Left lobe of liver (tissue), 2 donors: Measurements from ENCODE around the gene FRMPD4. TPM values are rescaled to one million over a fixed set of nuclear protein-coding genes. Genes with fewer than 3 reads are reported as not detected.
"Not testable (repeated sequence)": the region's sequence is repeated elsewhere in the genome, so short reads cannot be mapped to it uniquely, and the experiment has no call there.

ENCODE experiments used
- ATAC-seq: fragments of 200-7000 bp; cut with Tn5 transposase; one replicate; pipeline ENCODE4 v1.9.1; 2020; ENCODE audit warnings: mild to moderate bottlenecking, moderate library complexity
- DNase-seq: peaks from one replicate; pipeline ENCODE4 v3.0.0-alpha.2; 2020; ENCODE audit warnings: low spot score
- total RNA-seq: library from RNA; stranded (reverse); gene quantifications from one replicate; pipeline ENCODE4 v1.2.1, GENCODE V29; 2021
- donor health status: DM: no; HTN: no; CAD: no; lungs with moderate emphysema.
- donor health status: DM: no; HTN: yes; CAD: no.

FRMPD4 gene
- total RNA-seq, 1 donor from 2014 or later: not detected

DNA sequence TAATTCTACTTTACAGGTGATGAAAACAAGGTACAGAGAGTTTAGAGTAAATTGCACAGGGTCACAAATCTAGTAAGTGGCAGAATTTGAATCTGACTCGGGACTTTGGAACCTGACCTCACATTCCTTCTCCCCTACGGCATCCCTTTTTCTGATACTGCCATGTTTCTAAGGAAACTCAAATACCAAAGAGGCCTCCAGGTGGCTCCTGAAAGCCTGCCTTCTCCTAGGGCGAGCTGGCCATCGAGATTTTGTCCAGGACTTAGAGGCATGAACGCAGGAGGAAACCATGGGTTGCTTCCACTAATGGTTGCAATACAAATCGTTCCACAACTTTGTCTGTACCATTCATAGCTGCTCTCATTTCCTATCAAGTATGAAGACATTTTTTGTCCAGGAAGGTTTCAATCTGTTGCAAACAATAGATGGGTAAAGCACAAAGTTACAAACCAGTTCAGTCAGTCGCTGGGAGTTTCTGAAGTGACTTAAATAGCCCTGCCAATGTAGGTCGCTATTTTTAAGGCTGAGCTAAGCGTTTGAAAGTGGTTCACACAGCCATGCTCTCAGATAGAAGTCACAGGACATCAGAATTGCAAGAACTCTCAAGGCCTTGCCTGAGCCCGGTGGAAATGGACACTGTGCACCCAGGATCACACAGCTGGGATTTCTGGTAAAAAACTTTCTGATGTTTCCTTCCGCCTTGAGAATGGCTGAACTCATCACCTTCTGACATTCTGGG, 356.3 kb downstream of the FRMPD4 start:
- ATAC-seq: no peak
- no peak for DNase-seq

- no peak for ATAC-seq
- no peak for DNase-seq
These were observed 358.1 kb downstream of the FRMPD4 start for GRCh38 chrX:12496343-12496742.

- no peak for DNase-seq
- ATAC-seq: no peak
These were observed 359.7 kb downstream of the FRMPD4 start for GRCh38 chrX:12497832-12498591.

DNA sequence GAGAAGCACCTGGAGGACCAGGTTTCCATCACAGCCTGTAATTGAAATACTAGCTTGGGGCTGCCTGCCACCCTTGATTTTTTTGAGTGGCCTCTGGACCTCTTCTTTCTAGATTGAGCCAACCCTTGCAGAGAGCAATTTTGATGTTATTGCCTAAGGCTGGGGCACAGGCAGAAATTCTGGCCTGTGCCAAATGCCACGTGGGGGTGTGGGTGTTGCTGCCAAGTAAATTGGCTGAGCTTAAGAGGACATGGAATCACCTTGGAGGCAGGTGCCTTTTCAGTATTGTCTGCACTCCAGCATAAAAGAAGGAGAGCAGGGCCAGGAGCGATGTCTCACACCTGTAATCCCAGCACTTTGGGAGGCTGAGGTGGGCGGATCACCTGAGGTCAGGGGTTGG, 366.9 kb downstream of the FRMPD4 start:
- DNase-seq: no peak
- no peak for ATAC-seq

DNA sequence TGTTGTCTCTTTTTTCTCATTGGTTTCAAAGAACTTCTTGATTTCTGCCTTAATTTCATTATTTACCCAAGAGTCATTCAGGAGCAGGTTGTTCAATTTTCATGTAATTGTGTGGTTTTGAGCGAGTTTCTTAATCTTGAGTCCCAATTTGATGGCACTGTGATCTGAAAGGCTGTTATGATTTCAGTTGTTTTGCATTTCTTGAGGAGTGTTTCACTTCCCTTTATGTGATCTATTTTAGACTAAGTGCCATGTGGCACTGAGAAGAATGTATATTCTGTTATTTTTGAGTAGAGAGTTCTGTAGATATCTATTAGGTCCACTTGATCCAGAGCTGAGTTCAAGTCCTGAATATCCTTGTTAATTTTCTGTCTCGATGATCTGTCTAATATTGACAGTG, 377.1 kb downstream of the FRMPD4 start:
- DNase-seq, ATAC-seq: not testable (repeated sequence)

GRCh38 chrX:12526306-12526705, 388.0 kb downstream of the FRMPD4 start:
- no peak for ATAC-seq
- DNase-seq: no peak

DNA sequence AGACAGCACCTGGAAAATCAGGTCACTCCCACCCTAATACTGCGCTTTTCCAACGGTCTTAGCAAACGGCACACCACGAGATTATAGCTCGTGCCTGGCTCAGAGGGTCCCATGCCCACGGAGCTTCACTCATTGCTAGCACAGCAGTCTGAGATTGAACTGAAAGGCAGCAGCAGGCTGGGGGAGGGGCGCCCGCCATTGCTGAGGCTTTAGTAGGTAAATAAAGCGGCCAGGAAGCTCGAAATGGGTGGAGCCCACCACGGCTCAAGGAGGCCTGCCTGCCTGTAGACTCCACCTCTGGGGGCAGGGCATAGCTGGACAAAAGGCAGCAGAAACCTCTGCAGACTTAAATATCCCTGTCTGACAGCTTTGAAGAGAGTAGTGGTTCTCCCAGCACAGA, 399.8 kb downstream of the FRMPD4 start:
- ATAC-seq, DNase-seq: not testable (repeated sequence)

DNA sequence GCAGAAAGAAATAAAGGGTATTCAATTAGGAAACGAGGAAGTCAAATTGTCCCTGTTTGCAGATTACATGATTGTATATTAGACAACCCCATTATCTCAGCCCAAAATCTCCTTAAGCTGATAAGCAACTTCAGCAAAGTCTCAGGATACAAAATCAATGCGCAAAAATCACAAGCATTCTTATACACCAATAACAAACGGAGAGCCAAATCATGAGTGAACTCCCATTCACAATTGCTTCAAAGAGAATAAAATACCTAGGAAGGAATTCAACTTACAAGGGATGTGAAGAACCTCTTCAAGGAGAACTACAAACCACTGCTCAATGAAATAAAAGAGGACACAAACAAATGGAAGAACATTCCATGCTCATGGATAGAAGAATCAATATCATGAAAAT, 404.0 kb downstream of the FRMPD4 start:
- not testable (repeated sequence) for ATAC-seq, DNase-seq

DNA sequence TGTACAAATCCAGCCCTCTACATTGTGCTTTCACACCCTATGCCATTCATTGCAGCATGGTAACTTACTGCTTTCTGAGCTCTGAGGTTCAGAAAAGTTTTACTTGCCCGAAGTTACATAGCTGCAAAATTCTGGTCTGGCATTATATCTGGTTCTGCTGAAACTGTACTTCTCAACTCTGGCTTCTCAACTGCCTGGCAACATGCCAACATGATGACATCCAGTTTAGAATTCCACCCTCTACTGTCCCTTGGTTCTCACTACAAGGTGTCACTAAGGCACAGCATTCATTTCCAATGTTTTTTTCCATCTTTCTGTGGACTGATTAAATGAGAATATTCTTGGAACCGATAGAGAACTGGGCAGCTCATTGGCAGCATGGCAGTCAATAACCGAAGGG, 410.1 kb downstream of the FRMPD4 start:
- DNase-seq: no peak

GRCh38 chrX:12548746-12549145, 410.5 kb downstream of the FRMPD4 start:
- ATAC-seq: no peak
- no peak for DNase-seq

More for the DNA sequence above, 410.1 kb downstream of the FRMPD4 start:
- ATAC-seq: no peak

GRCh38 chrX:12554206-12554605, 415.9 kb downstream of the FRMPD4 start:
- DNase-seq (no peak), ATAC-seq (no peak)

GRCh38 chrX:12563121-12563520, 424.8 kb downstream of the FRMPD4 start:
- no peak for ATAC-seq

DNA sequence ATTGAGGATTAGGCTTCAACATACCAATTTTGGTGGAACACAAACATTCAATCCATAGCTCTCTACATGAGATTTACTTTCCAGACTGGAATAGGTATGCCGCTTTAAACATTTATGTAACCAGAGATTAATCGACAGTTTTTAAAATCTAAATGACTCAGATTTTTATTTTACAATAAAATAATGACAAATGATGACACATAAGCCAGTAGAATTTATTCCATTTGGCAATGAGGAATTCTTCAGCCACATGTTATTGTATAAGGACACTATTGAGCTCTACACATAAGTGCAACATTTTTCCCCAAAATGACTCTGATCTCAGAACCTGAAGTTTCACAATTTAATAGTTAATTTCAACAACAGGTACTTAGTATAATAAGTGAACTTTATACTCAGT, 425.9 kb downstream of the FRMPD4 start:
- ATAC-seq (no peak), DNase-seq (no peak)

More at GRCh38 chrX:12563121-12563520, 424.8 kb downstream of the FRMPD4 start:
- DNase-seq: no peak

GRCh38 chrX:12567857-12568256, 429.6 kb downstream of the FRMPD4 start:
- DNase-seq: no peak

DNA sequence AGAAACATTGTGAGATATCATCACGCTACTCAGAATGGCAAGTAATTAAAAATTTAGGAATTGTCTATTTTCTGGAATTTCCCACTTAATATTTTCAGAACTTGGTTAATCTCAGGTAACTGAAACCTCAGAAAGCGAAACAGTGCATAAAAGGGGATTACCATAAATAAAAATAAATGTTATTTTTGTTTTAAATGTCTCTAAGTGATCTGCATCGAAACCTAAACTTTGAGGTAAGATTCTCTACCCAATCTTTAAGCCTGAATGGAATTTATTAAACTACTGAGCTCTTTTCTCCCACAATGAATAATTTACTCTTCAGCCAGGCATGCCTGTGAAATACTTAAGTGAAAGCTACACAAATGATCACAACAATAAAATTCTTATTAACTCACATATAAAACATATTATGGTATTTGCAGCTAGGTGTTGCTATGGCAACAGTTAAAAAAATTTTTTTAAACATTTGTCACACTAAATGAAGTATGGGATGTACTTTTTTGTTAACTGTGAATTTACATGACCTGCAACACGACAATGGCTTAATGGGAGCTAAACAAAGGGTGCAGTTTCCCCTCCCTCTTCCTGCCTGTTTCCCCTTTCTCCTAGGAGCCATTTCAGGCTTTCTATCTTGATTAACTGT, 432.7 kb downstream of the FRMPD4 start:
- DNase-seq (no peak), ATAC-seq (no peak)

More at GRCh38 chrX:12567857-12568256, 429.6 kb downstream of the FRMPD4 start:
- ATAC-seq: no peak

DNA sequence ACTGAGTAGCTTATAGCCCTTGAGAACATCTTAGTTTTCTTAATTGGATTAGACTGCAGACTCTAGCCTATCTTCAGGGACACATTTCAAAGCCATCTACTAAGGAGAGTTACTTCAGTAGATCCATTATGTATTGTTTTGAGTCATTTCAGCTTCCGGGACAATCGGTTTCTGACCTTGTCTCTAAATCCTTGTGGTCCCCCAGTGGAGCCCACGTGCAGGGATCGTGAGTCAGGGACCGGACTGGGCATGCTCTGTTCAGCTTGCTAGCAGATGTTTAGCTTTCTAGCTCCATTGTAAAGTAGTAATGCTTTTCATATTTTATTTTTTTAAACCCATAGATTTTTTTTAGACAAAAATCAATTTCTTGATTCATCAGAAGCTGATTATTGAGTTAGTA, 441.0 kb downstream of the FRMPD4 start:
- ATAC-seq (no peak), DNase-seq (no peak)

DNA sequence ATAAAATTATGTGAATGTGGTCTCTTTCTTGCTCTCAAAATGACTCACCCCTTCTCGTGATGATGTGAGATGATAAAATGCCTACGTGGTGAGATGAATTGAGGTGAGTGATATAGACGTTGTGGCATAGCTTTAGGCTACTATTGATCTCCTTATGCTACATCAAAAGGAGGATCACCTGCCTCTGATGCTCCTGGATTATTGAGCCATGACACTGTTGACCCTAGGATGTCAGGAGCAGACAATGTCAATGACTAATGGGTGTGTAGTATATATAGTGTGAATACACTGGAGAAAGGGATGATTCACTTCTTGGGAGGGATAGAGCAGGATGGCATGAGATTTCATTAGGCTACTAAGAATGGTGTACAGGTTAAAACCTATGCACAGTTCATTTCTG, 442.3 kb downstream of the FRMPD4 start:
- DNase-seq: no peak
- ATAC-seq: no peak

DNA sequence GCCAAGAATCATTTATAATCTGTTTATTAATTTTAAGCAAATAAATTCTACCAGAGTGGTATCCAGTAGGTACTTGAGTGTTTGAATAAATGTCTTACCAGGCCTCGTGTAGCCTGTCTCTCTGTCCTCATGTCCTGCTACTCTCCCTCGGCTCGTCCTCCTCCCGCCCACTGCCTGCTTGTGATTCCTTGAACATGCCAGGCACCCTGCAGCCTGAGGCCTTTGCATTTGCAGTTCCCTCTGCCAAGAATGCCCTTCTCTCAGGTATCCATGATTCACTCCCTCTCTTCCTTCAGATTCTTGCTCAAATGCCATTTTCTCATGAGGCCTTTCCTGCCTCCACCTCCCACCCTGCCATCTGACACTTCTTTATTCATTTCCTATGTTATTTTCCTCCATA, 443.3 kb downstream of the FRMPD4 start:
- ATAC-seq (no peak), DNase-seq (no peak)

DNA sequence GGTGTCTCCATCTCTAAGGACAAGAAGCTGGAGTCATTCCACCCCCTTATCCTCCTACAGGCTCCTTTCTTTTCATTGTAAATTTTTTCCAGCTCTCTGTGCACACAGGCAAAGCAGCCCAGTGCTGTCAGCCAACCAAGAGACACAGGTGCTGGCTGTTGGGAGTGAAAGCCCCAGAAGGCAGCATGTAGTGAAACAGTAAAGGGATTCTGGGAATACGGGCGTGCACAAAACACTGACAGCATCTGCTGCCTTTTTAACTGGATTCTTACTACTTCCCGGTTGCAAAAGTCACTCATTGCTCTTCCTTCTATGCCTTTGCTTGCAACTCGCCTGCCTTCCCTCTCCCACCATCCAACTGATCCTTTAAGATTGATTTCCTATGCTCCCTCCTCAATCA, 444.4 kb downstream of the FRMPD4 start:
- ATAC-seq: no peak
- no peak for DNase-seq

DNA sequence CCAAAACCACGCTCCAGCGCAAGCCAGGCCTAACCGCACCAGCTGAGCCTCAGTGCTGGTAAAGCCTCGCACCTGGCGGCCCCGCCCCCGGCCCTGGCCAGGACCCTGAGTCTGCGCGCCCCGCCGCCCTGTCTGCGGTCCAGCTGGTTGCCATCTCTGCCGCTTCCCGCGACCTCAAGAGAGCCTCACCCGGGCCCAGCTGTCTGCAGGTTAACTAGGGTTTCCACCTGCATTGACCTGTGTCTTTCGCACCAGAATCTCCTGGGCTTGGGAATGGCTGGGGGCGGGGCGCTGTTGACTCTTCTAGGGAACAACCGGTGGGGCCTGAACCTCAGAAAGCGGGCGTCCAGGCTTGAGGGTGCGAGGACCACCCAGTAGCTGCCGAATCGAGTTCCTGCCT, 445.3 kb downstream of the FRMPD4 start:
- DNase-seq (no peak), ATAC-seq (no peak)

- DNase-seq (no peak), ATAC-seq (no peak)
These were observed 457.4 kb downstream of the FRMPD4 start for GRCh38 chrX:12595720-12596119.

DNA sequence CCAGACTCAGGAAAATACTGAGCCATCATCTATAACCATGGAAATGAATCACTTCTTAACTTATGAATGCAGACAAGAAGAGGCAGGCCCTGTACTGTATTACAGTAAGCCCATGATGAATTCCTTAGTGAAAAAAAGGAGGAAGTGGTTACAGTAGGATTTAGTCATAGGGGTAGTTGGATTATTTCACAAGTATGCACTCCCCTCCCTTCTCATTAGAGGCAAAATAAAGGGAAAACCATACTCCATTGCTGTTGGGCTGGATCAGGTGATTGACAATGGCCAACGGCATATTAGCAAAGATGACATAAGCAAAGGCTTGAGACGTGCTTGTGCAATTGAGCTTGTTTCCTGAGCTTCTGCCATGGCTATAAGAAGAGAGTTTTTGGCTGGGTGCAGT, 471.8 kb downstream of the FRMPD4 start:
- ATAC-seq: no peak
- no peak for DNase-seq
